Kidney (tissue), 14 donors: ENCODE results near the gene CCDC157. TPM values are rescaled to one million over a fixed set of nuclear protein-coding genes. Genes with fewer than 3 reads are reported as not detected.
"Not testable (repeated sequence)": the region's sequence is repeated elsewhere in the genome, so short reads cannot be mapped to it uniquely, and the experiment has no call there.

Experiments
- DNase-seq, 5 donors: peaks; one replicate each; pipeline ENCODE4 v3.0.0-alpha.2; 2013 to 2020
- FAIRE-seq: peaks from 2 replicates; lab custom pipeline; 2012; peaks lifted over from hg19 to GRCh38; lab: Jason Lieb, UNC
- H3K27ac ChIP-seq, 2 donors: one replicate each; pipeline ENCODE4 v1.7.0; 2013; ENCODE audit warnings: low read depth in 2 of 2, low read length in 2 of 2, inconsistent platforms in 1 of 2
- H3K27me3 ChIP-seq: one replicate; pipeline ENCODE4 v1.7.1; 2013; ENCODE audit warnings: low read length, inconsistent platforms; ENCODE audit not compliant: control insufficient read depth, insufficient read depth
- H3K36me3 ChIP-seq, 3 donors: one replicate each; pipeline versions ENCODE4 v1.7.0 to v1.7.1; 2013; ENCODE audit warnings: low read length in 3 of 3, control low read depth in 1 of 3, inconsistent platforms in 1 of 3; ENCODE audit not compliant: insufficient read depth in 3 of 3, control insufficient read depth in 2 of 3
- H3K4me1 ChIP-seq, 3 donors: one replicate each; pipeline versions ENCODE4 v1.7.0 to v1.7.1; 2013; ENCODE audit warnings: low read length in 3 of 3, inconsistent platforms in 1 of 3, low read depth in 1 of 3; ENCODE audit not compliant: control insufficient read depth in 2 of 3, insufficient read depth in 2 of 3
- H3K4me3 ChIP-seq, 3 donors: one replicate each; pipeline versions ENCODE4 v1.7.0 to v1.8.1; 2013; ENCODE audit warnings: low read length in 3 of 3, control low read depth in 1 of 3, inconsistent platforms in 1 of 3
- H3K9ac ChIP-seq, 3 donors: one replicate each; pipeline versions ENCODE4 v1.7.0 to v1.7.1; 2013; ENCODE audit warnings: low read length in 3 of 3, control low read depth in 1 of 3, inconsistent platforms in 1 of 3
- H3K9me3 ChIP-seq, 3 donors: one replicate each; pipeline versions ENCODE4 v1.7.0 to v1.7.1; 2013; ENCODE audit warnings: low read length in 3 of 3, control low read depth in 1 of 3, inconsistent platforms in 1 of 3; ENCODE audit not compliant: control insufficient read depth in 2 of 3, insufficient read depth in 1 of 3
- CTCF ChIP-seq: IDR thresholded peaks from 3 replicates; pipeline ENCODE4 v1.5.1; 2012; ENCODE audit warnings: mild to moderate bottlenecking, moderate library complexity, borderline replicate concordance; ENCODE audit not compliant: insufficient read depth; ENCODE audit errors: extremely low read depth
- intact Hi-C: fragments of 100-400 bp; cut with DNase I; formaldehyde crosslinking; loops from one replicate; pipeline ENCODE4 v1.11.1; 2022
- polyA plus RNA-seq: library from polyadenylated mRNA; stranded (reverse); fragments of 350-450 nt; fragmentation: Illumina TruSeq; extraction: RNeasy Lipid Tissue Mini Kit (QIAGEN cat#74804); gene quantifications from one replicate; pipeline ENCODE4 v1.2.3, GENCODE V29; 2014; ENCODE audit warnings: low read depth, low replicate concordance; ENCODE audit not compliant: insufficient read depth
- total RNA-seq: library from RNA; stranded (reverse); fragmentation: NEBNext Ultra II Directional; extraction: Animal tissue kit (Norgen Biotek cat#: 25700); gene quantifications from one replicate; pipeline ENCODE4 v1.2.1, GENCODE V29; 2021
- donor health status: control.
- donor health status: control.
- donor health status: control.
- donor health status: control.
- donor health status: control.
- donor health status: DM: yes; HTN: yes; CAD: no.
- donor health status: Normal renal cell carcinoma (clear cell type).

CCDC157 gene
- total and polyA plus RNA-seq, 2 donors from 2014 or later = 5.1 to 6.0 TPM

- no peak for FAIRE-seq
- Histone ChIP-seq H3K4me3 (no peak overlapping the region), H3K9me3 (no peaks in the 10 kb centered on the region), H3K36me3 (peaks cover 0 to 7% (median 3%) of the 10 kb centered on the region in 3 donors), H3K4me1 (peaks cover 0 to 11% (median 5%) of the 10 kb centered on the region in 3 donors), H3K27me3 (no peaks in the 10 kb centered on the region), H3K27ac (no peak overlapping the region), H3K9ac (no peak overlapping the region)
- intact Hi-C loops = no loop called here
- no peak for TF ChIP-seq CTCF
- no peak for DNase-seq
Measured at GRCh38 chr22:30402028-30402765, 45.4 kb downstream of the CCDC157 start.

GRCh38 chr22:30402766-30403104 lies 45.9 kb downstream of the CCDC157 start:
- intact Hi-C loops, DNase-seq, H3K9ac ChIP-seq, H3K36me3 ChIP-seq, H3K4me3 ChIP-seq, H3K9me3 ChIP-seq, H3K4me1 ChIP-seq, FAIRE-seq, H3K27me3 ChIP-seq, H3K27ac ChIP-seq: not testable (repeated sequence)

- Histone ChIP-seq H3K27me3 (no peaks in the 10 kb centered on the region), H3K4me3 (no peak overlapping the region), H3K9ac (no peak overlapping the region), H3K27ac (no peak overlapping the region), H3K4me1 (no peaks in the 10 kb centered on the region), H3K36me3 (peaks cover 0 to 11% (median 8%) of the 10 kb centered on the region in 3 donors), H3K9me3 (no peaks in the 10 kb centered on the region)
- FAIRE-seq = no peak
- TF ChIP-seq CTCF = no peak
- DNase-seq = no peak
- intact Hi-C loops = no loop called here
Measured at GRCh38 chr22:30404307-30404706, 47.5 kb downstream of the CCDC157 start.

GRCh38 chr22:30405731-30406130 lies 48.9 kb downstream of the CCDC157 start:
- no peak overlapping the region for H3K27ac ChIP-seq
- no peak overlapping the region for H3K4me3 ChIP-seq
- H3K36me3 ChIP-seq = peaks cover 0 to 17% (median 8%) of the 10 kb centered on the region in 3 donors
- H3K4me1 ChIP-seq = no peaks in the 10 kb centered on the region
- TF ChIP-seq CTCF = no peak
- DNase-seq (no peak), FAIRE-seq (no peak)
- intact Hi-C loops = no loop called here
- no peaks in the 10 kb centered on the region for H3K9me3 ChIP-seq
- H3K9ac ChIP-seq = no peak overlapping the region
- no peaks in the 10 kb centered on the region for H3K27me3 ChIP-seq
